ENCODE measurements around the gene CUZD1. TPM values are rescaled to one million over a fixed set of nuclear protein-coding genes. Genes with fewer than 3 reads are reported as not detected.
A peak's percentile ranks its signal among the peaks of the same experiment; 100 is the strongest.

The CUZD1 gene
- total and polyA plus RNA-seq, 2 of the 4 experiments (the other 2 are of a cell fraction): 0.36 to 0.67 TPM

GRCh38 chr10:122849900-122850605 is 4.4 kb upstream of the CUZD1 start:
- no peak overlapping the region for H2BK5ac ChIP-seq (ENCODE audit: low read depth, low read length, poor library complexity, severe bottlenecking)
- H3K27ac ChIP-seq (ENCODE audit: insufficient read depth, low read length): no peak overlapping the region
- dilution Hi-C loops (cut with HindIII; ENCODE audit: low sequenced_read_pairs, unreplicated experiment) (no loop called here), intact Hi-C loops (cut with micrococcal nuclease) (loop anchor here (5.0 to 10.0 kb wide), 2 partner anchors 102 to 305 kb away; partner anchors contain the start of genes BUB3 and C10orf88), in situ Hi-C loops (cut with MboI; ENCODE audit: low sequenced_read_pairs) (loop anchor here (25.0 kb wide), 2 partner anchors 312 to 688 kb away; partner anchors contain the start of gene BUB3)
- TF ChIP-seq SMC3 (IDR thresholded peaks at IDR 0.05; ENCODE audit: low read depth, low read length) (no peak), CHD1 (IDR thresholded peaks at IDR 0.05; ENCODE audit: low read depth, low read length) (no peak), CTCF (conservative IDR thresholded peaks at IDR 0.05; ENCODE audit: low read depth, low read length) (no peak), BHLHE40 (IDR thresholded peaks at IDR 0.05; ENCODE audit: low read depth, low read length) (no peak), POLR2A (IDR thresholded peaks at IDR 0.05; ENCODE audit: low read depth, low read length) (no peak), RFX5 (IDR thresholded peaks at IDR 0.05; ENCODE audit: low read depth, low read length) (no peak), MAFK (IDR thresholded peaks at IDR 0.05; ENCODE audit: low read depth, low read length) (no peak)
- H3K9ac ChIP-seq (ENCODE audit: low read depth, low read length): no peak overlapping the region
- no peak overlapping the region for H2BK20ac ChIP-seq (ENCODE audit: low read depth, low read length)
- no peaks in the 10 kb centered on the region for H3K36me3 ChIP-seq (ENCODE audit: control insufficient read depth, insufficient read depth, low read length)
- no peak overlapping the region for H3K23ac ChIP-seq (ENCODE audit: low read depth, low read length)
- no peak overlapping the region for H4K8ac ChIP-seq (ENCODE audit: low read depth in 2 of 2, low read length in 2 of 2)
- CTCF ChIA-PET: interaction anchor here (0.6 to 0.7 kb wide), 2 partner anchors 110 to 284 kb away, joined by 3 to 7 read pairs; no protein-coding TSS in a partner anchor
- no peak overlapping the region for H3K4me3 ChIP-seq (ENCODE audit: insufficient read depth, low read depth, low read length)
- 100% methylated on average over 1 of the region's 12 CpGs; no CpG with 5 or more reads in 1 of the 2 experiments for WGBS, 2 experiments (ENCODE audit: extremely low coverage in 2 of 2, insufficient read length in 1 of 2)
- H2AK9ac ChIP-seq (replicated peaks; ENCODE audit: low read depth, low read length, poor library complexity): no peak overlapping the region
- ATAC-seq (ENCODE audit: low read depth): no peak
- DNase-seq: peak; percentile 24
- H3K79me1 ChIP-seq (ENCODE audit: low read depth in 1 of 2, low read length in 2 of 2): peaks cover 0 to 26% of the 10 kb centered on the region in 2 experiments; a peak in 3 of 4 replicates
- POLR2A ChIA-PET (ENCODE audit: unreplicated experiment): no interaction called here
- BruUV-seq (replicated peaks): no TSS peak
- no peak overlapping the region for H3K4me2 ChIP-seq (ENCODE audit: low read depth, low read length)
- peaks cover 24% of the 10 kb centered on the region for H3K4me1 ChIP-seq (ENCODE audit: control insufficient read depth, insufficient read depth, low read length)
- H2AK5ac ChIP-seq (ENCODE audit: low read depth, low read length): no peak overlapping the region
- H3K18ac ChIP-seq (ENCODE audit: low read depth, low read length): no peak overlapping the region
- no peak overlapping the region for H3K4ac ChIP-seq (ENCODE audit: low read depth, low read length)
- no peak overlapping the region for H3K56ac ChIP-seq (ENCODE audit: extremely low read depth, insufficient read depth, low read length)
- no peak overlapping the region for H2BK120ac ChIP-seq (ENCODE audit: low read depth, low read length)
- H3K27me3 ChIP-seq (ENCODE audit: control insufficient read depth, insufficient read depth, low read length): no peaks in the 10 kb centered on the region
- H4K5ac ChIP-seq (ENCODE audit: low read depth, low read length): no peak overlapping the region
- peak overlapping the region; percentile 64 for H4K91ac ChIP-seq (ENCODE audit: insufficient read depth, low read depth, low read length)
- H4K20me1 ChIP-seq (ENCODE audit: insufficient read depth, low read length): no peaks in the 10 kb centered on the region
- no peak overlapping the region for H3K14ac ChIP-seq (replicated peaks; ENCODE audit: low read depth, low read length)
- H2BK15ac ChIP-seq (ENCODE audit: low read depth, low read length): 0 out of 3 replicates have a peak overlapping the region, but pooled peaks have one; percentile 25
- H3K9me3 ChIP-seq (ENCODE audit: control insufficient read depth, insufficient read depth, low read length): no peaks in the 10 kb centered on the region
- no peak overlapping the region for H2AFZ ChIP-seq (replicated peaks; ENCODE audit: low read length, poor library complexity)
- H3K9me1 ChIP-seq (ENCODE audit: insufficient read depth, low read length): peaks cover 17% of the 10 kb centered on the region
